ENCODE results near the gene DCHS2. TPM values are rescaled to one million over a fixed set of nuclear protein-coding genes. Genes with fewer than 3 reads are reported as not detected.

The DCHS2 gene
- polyA plus RNA-seq, 3 donors, result not detected

DNA sequence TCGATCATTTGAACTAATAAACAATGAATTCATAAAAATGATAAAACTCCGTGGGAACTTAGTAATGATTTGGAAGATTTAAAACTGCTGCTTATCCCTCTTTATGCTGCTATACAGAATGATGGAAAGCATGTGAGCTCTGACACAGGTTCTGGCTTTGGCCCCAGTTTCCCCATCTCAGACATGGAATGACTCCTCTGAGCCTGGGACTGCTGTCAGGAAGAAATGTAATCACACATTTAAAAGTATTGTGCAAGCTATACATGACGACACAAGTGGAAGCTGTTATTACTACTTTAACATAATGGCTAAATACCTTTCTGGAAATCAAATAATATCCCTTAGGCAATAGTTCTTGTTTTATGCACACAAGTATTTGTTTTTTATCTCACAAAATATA, 161.7 kb downstream of the DCHS2 start:
- Histone ChIP-seq H3K4me2 (replicated peaks; ENCODE audit: extremely low read depth, low read length, poor library complexity, severe bottlenecking) (no peak overlapping the region), H3K4me1 (ENCODE audit: control insufficient read depth in 1 of 2, insufficient read depth in 2 of 2, low read length in 2 of 2) (peaks cover 9 to 10% of the 10 kb centered on the region in 2 donors), H3K27ac (ENCODE audit: low read depth in 1 of 2, low read length in 2 of 2) (no peak overlapping the region), H3K9me3 (replicated peaks in 1 of 2; ENCODE audit: control insufficient read depth in 1 of 2, insufficient read depth in 1 of 2, low read length in 2 of 2) (peaks cover 0 to 5% of the 10 kb centered on the region in 2 donors), H4K20me1 (ENCODE audit: insufficient read depth, low read length) (no peaks in the 10 kb centered on the region), H2AFZ (ENCODE audit: insufficient read depth, low read depth, low read length, poor library complexity, severe bottlenecking) (no peak overlapping the region), H3K4me3 (replicated peaks in 1 of 3; ENCODE audit: low read depth in 2 of 3, low read length in 3 of 3) (no peak overlapping the region), H3K36me3 (replicated peaks in 1 of 2; ENCODE audit: control insufficient read depth in 1 of 2, insufficient read depth in 2 of 2, low read length in 2 of 2) (no peaks in the 10 kb centered on the region), H3K27me3 (ENCODE audit: control insufficient read depth in 2 of 2, insufficient read depth in 2 of 2, low read length in 2 of 2) (peaks cover 13 to 33% of the 10 kb centered on the region in 2 donors), H3K79me2 (ENCODE audit: insufficient read depth, low read length) (no peaks in the 10 kb centered on the region), H3K9ac (ENCODE audit: insufficient read depth, low read length, poor library complexity, severe bottlenecking) (no peak overlapping the region)
- no peak overlapping the region for H3K4me3 Mint-ChIP-seq
- H3K4me1 Mint-ChIP-seq, result peaks cover 11% of the 10 kb centered on the region
- no peak for TF ChIP-seq CTCF (IDR thresholded peaks at IDR 0.05)
- intact Hi-C loops (cut with micrococcal nuclease), result no loop called here
- WGBS (ENCODE audit: insufficient coverage), result no CpG with 5 or more reads among the region's 3 CpGs
- no peaks in the 10 kb centered on the region for H3K36me3 Mint-ChIP-seq
- H3K27me3 Mint-ChIP-seq (ENCODE audit: low read depth in 3 of 3), result peaks cover 11 to 24% (median 22%) of the 10 kb centered on the region in 3 donors
- DNase-seq, result no peak
- H3K27ac Mint-ChIP-seq, result no peak overlapping the region
- peaks cover 0 to 2% (median 0%) of the 10 kb centered on the region in 7 donors for H3K9me3 Mint-ChIP-seq

DNA sequence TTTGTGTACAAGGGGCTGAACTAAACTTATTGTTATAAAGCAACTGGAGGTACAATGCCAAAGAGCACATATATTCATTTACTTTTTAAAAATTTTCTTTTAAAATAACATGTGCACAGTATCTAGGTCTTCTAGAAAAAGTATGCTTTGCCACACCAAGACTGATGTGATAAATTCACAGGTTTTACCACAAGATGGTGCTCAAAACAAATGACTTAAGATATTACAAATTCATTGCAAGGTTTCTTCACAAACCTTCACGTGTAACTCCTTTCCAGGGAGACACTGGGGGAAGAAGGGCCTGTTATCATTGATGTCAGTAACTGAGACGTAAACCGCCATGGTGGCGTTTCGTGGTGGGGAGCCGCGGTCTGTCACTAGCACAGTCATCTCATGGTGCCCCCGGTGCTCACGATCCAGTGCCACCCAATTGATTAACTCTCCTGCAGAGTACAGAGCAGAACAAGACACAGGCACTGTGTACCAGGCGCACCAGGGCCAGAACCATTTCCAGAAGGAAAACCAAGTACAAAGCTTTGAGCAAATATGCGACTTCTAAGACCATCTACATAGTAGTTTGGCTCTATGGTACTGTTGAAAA, 162.2 kb downstream of the DCHS2 start:
- H3K9me3 ChIP-seq (replicated peaks in 1 of 2; ENCODE audit: control insufficient read depth in 1 of 2, insufficient read depth in 1 of 2, low read length in 2 of 2), result peaks cover 0 to 5% of the 10 kb centered on the region in 2 donors
- no peak overlapping the region for H3K4me3 Mint-ChIP-seq
- H3K27me3 Mint-ChIP-seq (ENCODE audit: low read depth in 3 of 3), result peaks cover 11 to 24% (median 22%) of the 10 kb centered on the region in 3 donors
- H3K27ac ChIP-seq (ENCODE audit: low read depth in 1 of 2, low read length in 2 of 2), result no peak overlapping the region
- H3K4me3 ChIP-seq (replicated peaks in 1 of 3; ENCODE audit: low read depth in 2 of 3, low read length in 3 of 3), result no peak overlapping the region
- H3K9me3 Mint-ChIP-seq, result peaks cover 0 to 2% (median 0%) of the 10 kb centered on the region in 7 donors
- intact Hi-C loops (cut with micrococcal nuclease), result no loop called here
- no peaks in the 10 kb centered on the region for H3K79me2 ChIP-seq (ENCODE audit: insufficient read depth, low read length)
- H3K4me1 ChIP-seq (ENCODE audit: control insufficient read depth in 1 of 2, insufficient read depth in 2 of 2, low read length in 2 of 2), result peaks cover 9 to 10% of the 10 kb centered on the region in 2 donors
- no peak for TF ChIP-seq CTCF (IDR thresholded peaks at IDR 0.05)
- H2AFZ ChIP-seq (ENCODE audit: insufficient read depth, low read depth, low read length, poor library complexity, severe bottlenecking), result no peak overlapping the region
- no peaks in the 10 kb centered on the region for H4K20me1 ChIP-seq (ENCODE audit: insufficient read depth, low read length)
- no peaks in the 10 kb centered on the region for H3K36me3 ChIP-seq (replicated peaks in 1 of 2; ENCODE audit: control insufficient read depth in 1 of 2, insufficient read depth in 2 of 2, low read length in 2 of 2)
- no peak overlapping the region for H3K9ac ChIP-seq (ENCODE audit: insufficient read depth, low read length, poor library complexity, severe bottlenecking)
- no peak for DNase-seq
- H3K4me2 ChIP-seq (replicated peaks; ENCODE audit: extremely low read depth, low read length, poor library complexity, severe bottlenecking), result no peak overlapping the region
- H3K27me3 ChIP-seq (ENCODE audit: control insufficient read depth in 2 of 2, insufficient read depth in 2 of 2, low read length in 2 of 2), result peaks cover 13 to 33% of the 10 kb centered on the region in 2 donors
- H3K36me3 Mint-ChIP-seq, result no peaks in the 10 kb centered on the region
- peaks cover 11% of the 10 kb centered on the region for H3K4me1 Mint-ChIP-seq
- 61% methylated on average over 8 of the region's 11 CpGs for WGBS (ENCODE audit: insufficient coverage)
- no peak overlapping the region for H3K27ac Mint-ChIP-seq

All from CD14-positive monocyte (primary cell).